Smooth muscle cell (in vitro differentiated cells): ENCODE results near the gene LMO2. TPM values are rescaled to one million over a fixed set of nuclear protein-coding genes. Genes with fewer than 3 reads are reported as not detected.

Source experiments
- DNase-seq: peaks from one replicate; lab custom pipeline; 2025; ENCODE audit not compliant: unreplicated experiment; lab: John Stamatoyannopoulos, UW
- H2AFZ ChIP-seq: fragments of 200-600 bp; sonication (generic); 2 replicates; pipeline ENCODE4 v1.6.0; 2016; ENCODE audit warnings: antibody characterized with exemption, low read depth, mild to moderate bottlenecking
- H3F3A ChIP-seq: fragments of 200-600 bp; sonication (generic); 2 replicates; pipeline ENCODE4 v1.6.0; 2017; ENCODE audit warnings: antibody characterized with exemption, low read depth
- H3K27ac ChIP-seq: fragments of 200-600 bp; sonication (generic); 2 replicates; pipeline ENCODE4 v1.5.1; 2016; ENCODE audit warnings: low read depth, mild to moderate bottlenecking
- H3K27me3 ChIP-seq: fragments of 200-600 bp; sonication (generic); 2 replicates; pipeline ENCODE4 v1.6.1; 2016; ENCODE audit warnings: low read depth, mild to moderate bottlenecking
- H3K36me3 ChIP-seq: fragments of 200-600 bp; sonication (generic); 2 replicates; pipeline ENCODE4 v1.5.1; 2016; ENCODE audit warnings: low read depth
- H3K4me1 ChIP-seq: fragments of 200-600 bp; sonication (generic); 2 replicates; pipeline ENCODE4 v1.5.1; 2016; ENCODE audit warnings: low read depth
- H3K4me2 ChIP-seq: fragments of 200-600 bp; sonication (generic); 2 replicates; pipeline ENCODE4 v1.6.0; 2016; ENCODE audit warnings: mild to moderate bottlenecking
- H3K4me3 ChIP-seq: fragments of 200-600 bp; sonication (generic); 2 replicates; pipeline ENCODE4 v1.5.1; 2016; ENCODE audit warnings: mild to moderate bottlenecking
- H3K79me2 ChIP-seq: fragments of 200-600 bp; sonication (generic); 2 replicates; pipeline ENCODE4 v1.6.0; 2016; ENCODE audit warnings: low read depth, mild to moderate bottlenecking
- H3K9ac ChIP-seq: fragments of 200-600 bp; sonication (generic); 2 replicates; pipeline ENCODE4 v1.6.0; 2016; ENCODE audit warnings: low read depth
- H3K9me3 ChIP-seq: fragments of 200-600 bp; sonication (generic); replicated peaks from 2 replicates; pipeline ENCODE4 v1.5.1; 2016; ENCODE audit warnings: low read depth
- H4K20me1 ChIP-seq: fragments of 200-600 bp; sonication (generic); 2 replicates; pipeline ENCODE4 v1.6.0; 2016; ENCODE audit warnings: low read depth
- CTCF ChIP-seq: fragments of 200-600 bp; sonication (generic); IDR thresholded peaks from 2 replicates; pipeline ENCODE4 v1.5.1; 2017; ENCODE audit warnings: borderline replicate concordance, mild to moderate bottlenecking, antibody characterized with exemption; ENCODE audit not compliant: insufficient read depth, poor library complexity, severe bottlenecking
- WGBS: methylation state at CpG from one replicate; pipeline ENCODE4 v1.1.7; 2016; ENCODE audit warnings: low lambda C conversion rate; 5-methylcytosine and 5-hydroxymethylcytosine counted together
- polyA plus RNA-seq: library from polyadenylated mRNA; unstranded; fragments of >200 nt; fragmentation: Nextera tagmentation; extraction: Ambion mirVana; gene quantifications from 2 replicates; pipeline ENCODE4 v1.2.1, GENCODE V29; 2016
- total RNA-seq: library from RNA; depleted of rRNA; stranded (reverse); fragments of >200 nt; gene quantifications from 2 replicates; pipeline ENCODE4 v1.2.3, GENCODE V29; 2014

LMO2 gene
- total and polyA plus RNA-seq, 2 experiments from 2014 or later = 2.7 to 3.8 TPM

GRCh38 chr11:33916736-33917135, 24.9 kb upstream of the LMO2 start:
- H3K27me3 ChIP-seq = no peaks in the 10 kb centered on the region
- no peaks in the 10 kb centered on the region for H3K79me2 ChIP-seq
- no peak overlapping the region for H3K9ac ChIP-seq
- no peak overlapping the region for H2AFZ ChIP-seq
- H4K20me1 ChIP-seq = no peaks in the 10 kb centered on the region
- no peak overlapping the region for H3K27ac ChIP-seq
- DNase-seq = no peak
- H3K9me3 ChIP-seq = no peaks in the 10 kb centered on the region
- no peak for TF ChIP-seq CTCF
- no peaks in the 10 kb centered on the region for H3K4me1 ChIP-seq
- no peaks in the 10 kb centered on the region for H3K36me3 ChIP-seq
- H3K4me2 ChIP-seq = no peak overlapping the region
- H3F3A ChIP-seq = no peaks in the 10 kb centered on the region
- no peak overlapping the region for H3K4me3 ChIP-seq

GRCh38 chr11:33915526-33915925, 23.6 kb upstream of the LMO2 start:
- 64% methylated on average over 5 of the region's 5 CpGs for WGBS
- no peaks in the 10 kb centered on the region for H4K20me1 ChIP-seq
- no peak for TF ChIP-seq CTCF
- no peaks in the 10 kb centered on the region for H3K4me1 ChIP-seq
- no peaks in the 10 kb centered on the region for H3K79me2 ChIP-seq
- H3K9me3 ChIP-seq = no peaks in the 10 kb centered on the region
- H3K4me3 ChIP-seq = no peak overlapping the region
- H3F3A ChIP-seq = no peaks in the 10 kb centered on the region
- H3K36me3 ChIP-seq = no peaks in the 10 kb centered on the region
- DNase-seq = no peak
- H3K27ac ChIP-seq = no peak overlapping the region
- H3K4me2 ChIP-seq = no peak overlapping the region
- H3K27me3 ChIP-seq = no peaks in the 10 kb centered on the region
- H3K9ac ChIP-seq = no peak overlapping the region
- no peak overlapping the region for H2AFZ ChIP-seq

- Histone ChIP-seq H3K4me1 (no peaks in the 10 kb centered on the region), H3K9ac (no peak overlapping the region), H3K4me2 (no peak overlapping the region), H3K4me3 (no peak overlapping the region), H4K20me1 (no peaks in the 10 kb centered on the region), H3K27ac (no peak overlapping the region), H2AFZ (no peak overlapping the region), H3F3A (no peaks in the 10 kb centered on the region), H3K27me3 (no peaks in the 10 kb centered on the region), H3K9me3 (no peaks in the 10 kb centered on the region), H3K79me2 (no peaks in the 10 kb centered on the region), H3K36me3 (no peaks in the 10 kb centered on the region)
- no peak for TF ChIP-seq CTCF
- WGBS = 98% methylated on average over 2 of the region's 2 CpGs
- DNase-seq = no peak
Observed at GRCh38 chr11:33913991-33914390, 22.1 kb upstream of the LMO2 start.

GRCh38 chr11:33912405-33913361, 20.8 kb upstream of the LMO2 start:
- Histone ChIP-seq H3K4me1 (peaks cover under 1% of the 10 kb centered on the region), H3K9me3 (no peaks in the 10 kb centered on the region), H3K4me3 (no peak overlapping the region), H3K4me2 (peak overlapping the region; percentile 40), H3F3A (no peaks in the 10 kb centered on the region), H3K9ac (no peak overlapping the region), H3K79me2 (no peaks in the 10 kb centered on the region), H2AFZ (no peak overlapping the region), H3K36me3 (no peaks in the 10 kb centered on the region), H3K27me3 (no peaks in the 10 kb centered on the region), H4K20me1 (no peaks in the 10 kb centered on the region), H3K27ac (peak overlapping the region; percentile 26)
- DNase-seq = no peak
- 47% methylated on average over 12 of the region's 12 CpGs for WGBS
- no peak for TF ChIP-seq CTCF
